Activated CD8-positive, alpha-beta memory T cell treated with anti-CD3 and anti-CD28 coated beads, Interleukin-2, amount 10 ng/mL, durations not matched to agents 7 days and 5 days (primary cell): ENCODE results near the gene PCDHGA1. TPM values are rescaled to one million over a fixed set of nuclear protein-coding genes. Genes with fewer than 3 reads are reported as not detected.
"Not testable (repeated sequence)": the region's sequence is repeated elsewhere in the genome, so short reads cannot be mapped to it uniquely, and the experiment has no call there.

Experiments
- ATAC-seq: fragments of 150-1000 bp; cut with Tn5 transposase; one replicate; pipeline ENCODE4 v1.10.0; 2021; ENCODE audit warnings: moderate library complexity
- CTCF ChIA-PET: fragments of 350-600 bp; sonication (Branson Sonifier 250); formaldehyde crosslinking; loops from one replicate; lab custom pipeline; 2021; ENCODE audit warnings: antibody characterized with exemption; lab: Charles Lee
- DNase-seq: peaks from one replicate; pipeline ENCODE4 v3.0.0-alpha.2; 2020
- H3K27ac Mint-ChIP-seq: one replicate; pipeline ENCODE4 v1.8.0; 2021; ENCODE audit warnings: mild to moderate bottlenecking, mixed read lengths
- H3K27me3 Mint-ChIP-seq: one replicate; pipeline ENCODE4 v1.8.0; 2021; ENCODE audit warnings: mixed read lengths
- H3K36me3 Mint-ChIP-seq: one replicate; pipeline ENCODE4 v1.8.0; 2021; ENCODE audit warnings: mild to moderate bottlenecking, mixed read lengths
- H3K4me1 Mint-ChIP-seq: one replicate; pipeline ENCODE4 v1.8.0; 2021; ENCODE audit warnings: mixed read lengths
- H3K4me3 Mint-ChIP-seq: one replicate; pipeline ENCODE4 v1.8.0; 2021; ENCODE audit warnings: mild to moderate bottlenecking, moderate library complexity, mixed read lengths
- H3K9me3 Mint-ChIP-seq: one replicate; pipeline ENCODE4 v1.8.0; 2022; ENCODE audit warnings: low read depth, mixed read lengths
- total RNA-seq, 2 experiments: library from RNA; stranded (reverse); gene quantifications; one replicate each; pipeline ENCODE4 v1.2.3, GENCODE V29; 2021

PCDHGA1 gene
- not detected for total RNA-seq

- ATAC-seq: peak; percentile 44
Observed at GRCh38 chr5:141330299-141331080, at the start of gene PCDHGA1. Gene PCDHGA1 (plus strand): TSS chr5:141330514.

DNA sequence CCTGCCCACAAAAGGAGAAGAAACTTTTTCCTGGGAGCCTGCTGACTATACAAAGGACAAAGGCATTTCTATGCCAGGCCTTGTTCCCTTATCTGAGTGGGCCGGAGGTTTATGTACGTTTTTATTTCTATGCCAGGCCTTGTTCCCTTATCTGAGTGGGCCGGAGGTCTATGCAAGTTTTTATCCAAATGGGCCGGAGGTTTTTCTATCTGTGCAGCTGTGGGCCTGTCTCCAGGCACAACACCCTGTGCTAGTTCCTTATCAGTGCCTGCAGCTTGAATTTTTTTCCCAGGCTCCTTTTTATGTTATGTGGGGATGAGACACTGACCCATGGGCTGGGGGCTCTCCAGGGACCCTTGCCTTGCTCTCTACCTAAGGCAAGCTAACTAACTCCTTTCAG, 31.9 kb upstream of the PCDHGA1 start:
- Mint-ChIP-seq H3K27me3 (no peaks in the 10 kb centered on the region), H3K4me3 (no peak overlapping the region), H3K9me3 (peaks cover 22% of the 10 kb centered on the region), H3K36me3 (peaks cover 8% of the 10 kb centered on the region), H3K4me1 (no peaks in the 10 kb centered on the region), H3K27ac (no peak overlapping the region)
- CTCF ChIA-PET: no interaction called here
- ATAC-seq (no peak), DNase-seq (no peak)

More at GRCh38 chr5:141330299-141331080, at the start of gene PCDHGA1:
- Mint-ChIP-seq H3K4me3 (no peak within 1 kb of the TSS), H3K27me3 (peaks cover 49% of the 10 kb centered on the region), H3K27ac (no peak within 1 kb of the TSS), H3K4me1 (peaks cover 7% of the 10 kb centered on the region), H3K9me3 (peaks cover 14% of the 10 kb centered on the region), H3K36me3 (peaks cover 2% of the 10 kb centered on the region)
- DNase-seq: no peak
- CTCF ChIA-PET: interaction anchor here (0.7 to 3.2 kb wide), 8 partner anchors 8 to 585 kb away, joined by 3 to 35 read pairs (median 4); partner anchors contain the start of genes PCDHGA2, PCDHGA3, PCDHGA4 and TAF7

DNA sequence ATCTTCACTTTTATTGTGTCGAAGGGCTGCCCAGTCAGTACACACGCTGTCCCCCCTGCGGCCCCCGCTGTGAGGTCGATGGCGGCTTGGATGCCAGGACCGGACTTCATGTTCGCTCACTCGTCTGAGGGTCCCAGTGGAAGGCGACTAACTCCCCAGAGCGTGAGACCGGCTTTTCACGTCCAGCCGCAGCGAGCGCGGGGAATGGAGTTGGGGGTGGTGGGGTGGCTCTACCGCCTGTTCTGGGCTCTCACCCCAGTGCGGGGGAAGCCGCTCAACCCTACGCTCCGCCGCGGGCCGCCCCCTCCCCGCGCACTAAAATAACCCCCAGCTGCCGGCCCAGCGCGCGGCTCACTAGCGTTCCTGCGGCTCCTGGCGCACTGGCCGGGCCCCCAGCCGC, 26.6 kb upstream of the PCDHGA1 start, which contains the start of gene SLC25A2:
Gene SLC25A2 (minus strand): TSS at position 294 of the 400 bp plus-strand sequence. CDS start 184 bp downstream, at position 110.
- ATAC-seq (no peak), DNase-seq (no peak)
- Mint-ChIP-seq H3K4me1 (no peaks in the 10 kb centered on the region), H3K27me3 (no peaks in the 10 kb centered on the region), H3K4me3 (no peak within 1 kb of the TSS), H3K36me3 (peaks cover 18% of the 10 kb centered on the region), H3K9me3 (peaks cover 20% of the 10 kb centered on the region), H3K27ac (no peak within 1 kb of the TSS)
- CTCF ChIA-PET: no interaction called here

GRCh38 chr5:141306630-141307029, 23.7 kb upstream of the PCDHGA1 start:
- no peak for ATAC-seq
- H3K27ac Mint-ChIP-seq: no peak overlapping the region
- CTCF ChIA-PET: interaction anchor here (1.6 kb wide), 1 partner anchor 13 kb away, joined by 5 read pairs; no protein-coding TSS in a partner anchor
- DNase-seq: no peak
- H3K36me3 Mint-ChIP-seq: peaks cover 23% of the 10 kb centered on the region
- H3K9me3 Mint-ChIP-seq: peaks cover 28% of the 10 kb centered on the region
- no peaks in the 10 kb centered on the region for H3K27me3 Mint-ChIP-seq
- no peaks in the 10 kb centered on the region for H3K4me1 Mint-ChIP-seq
- H3K4me3 Mint-ChIP-seq: no peak overlapping the region

- CTCF ChIA-PET: no interaction called here
- Mint-ChIP-seq H3K4me3 (no peak overlapping the region), H3K36me3 (peaks cover 57% of the 10 kb centered on the region), H3K27ac (no peak overlapping the region), H3K27me3 (no peaks in the 10 kb centered on the region), H3K4me1 (peaks cover 4% of the 10 kb centered on the region), H3K9me3 (peaks cover 45% of the 10 kb centered on the region)
- ATAC-seq (no peak), DNase-seq (no peak)
Observed at GRCh38 chr5:141313711-141314110, 16.6 kb upstream of the PCDHGA1 start.

GRCh38 chr5:141316963-141317362, 13.4 kb upstream of the PCDHGA1 start:
- H3K27me3 Mint-ChIP-seq, H3K4me3 Mint-ChIP-seq, CTCF ChIA-PET: not testable (repeated sequence)

DNA sequence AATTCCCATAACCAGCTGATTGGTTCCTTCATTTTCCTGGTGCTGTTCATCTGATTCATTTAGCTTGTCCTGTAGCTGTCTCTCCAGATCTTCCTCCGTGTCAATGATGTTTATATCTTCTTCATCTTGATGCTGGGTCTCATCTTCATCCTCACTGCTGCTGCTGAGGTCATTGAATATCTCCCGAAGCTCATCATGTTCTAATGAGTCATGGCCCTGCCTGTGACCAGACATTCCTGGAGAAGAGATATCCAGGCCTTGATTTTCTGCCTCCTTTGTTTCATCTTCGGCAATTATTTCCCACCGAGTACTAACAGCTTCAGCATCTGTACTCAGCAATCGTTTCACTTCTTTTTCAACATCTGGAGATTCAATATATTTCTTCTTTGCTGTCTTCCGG, 11.1 kb upstream of the PCDHGA1 start:
- Mint-ChIP-seq H3K27ac (no peak overlapping the region), H3K9me3 (peaks cover 47% of the 10 kb centered on the region), H3K4me3 (peak overlapping the region; percentile 13), H3K36me3 (peaks cover 69% of the 10 kb centered on the region), H3K4me1 (peaks cover 32% of the 10 kb centered on the region), H3K27me3 (no peaks in the 10 kb centered on the region)
- ATAC-seq (no peak), DNase-seq (no peak)
- CTCF ChIA-PET: interaction anchor here (1.5 to 4.9 kb wide), 6 partner anchors 11 to 245 kb away, joined by 5 to 35 read pairs (median 12); partner anchors contain the start of genes PCDHGA1 and PCDHGA3

More at GRCh38 chr5:141316963-141317362, 13.4 kb upstream of the PCDHGA1 start:
- peaks cover 52% of the 10 kb centered on the region for H3K9me3 Mint-ChIP-seq
- peaks cover 26% of the 10 kb centered on the region for H3K4me1 Mint-ChIP-seq
- not testable (repeated sequence) for ATAC-seq, DNase-seq, H3K27ac Mint-ChIP-seq
- H3K36me3 Mint-ChIP-seq: peaks cover 78% of the 10 kb centered on the region

GRCh38 chr5:141319699-141320098, 10.6 kb upstream of the PCDHGA1 start:
- Mint-ChIP-seq H3K9me3 (peaks cover 46% of the 10 kb centered on the region), H3K4me1 (peaks cover 32% of the 10 kb centered on the region), H3K27ac (peak overlapping the region; percentile 100), H3K27me3 (no peaks in the 10 kb centered on the region), H3K36me3 (peaks cover 67% of the 10 kb centered on the region), H3K4me3 (peak overlapping the region; percentile 97)
- no peak for ATAC-seq
- DNase-seq: no peak
- CTCF ChIA-PET: interaction anchor here (1.3 to 4.9 kb wide), 11 partner anchors 10 to 318 kb away, joined by 3 to 35 read pairs (median 6); partner anchors contain the start of genes HDAC3, PCDHGA1, PCDHGA11 and PCDHGA3

- CTCF ChIA-PET: interaction anchor here (0.9 to 4.9 kb wide), 15 partner anchors 9 to 609 kb away, joined by 3 to 35 read pairs (median 5); partner anchors contain the start of genes HDAC3, PCDHGA1, PCDHGA11 and PCDHGA3
- peaks cover 59% of the 10 kb centered on the region for H3K36me3 Mint-ChIP-seq
Observed at GRCh38 chr5:141320225-141321169, 9.8 kb upstream of the PCDHGA1 start, which contains the start of gene TAF7. Gene TAF7 (minus strand): TSS chr5:141320784. CDS start chr5:141320044, 740 bp downstream.

DNA sequence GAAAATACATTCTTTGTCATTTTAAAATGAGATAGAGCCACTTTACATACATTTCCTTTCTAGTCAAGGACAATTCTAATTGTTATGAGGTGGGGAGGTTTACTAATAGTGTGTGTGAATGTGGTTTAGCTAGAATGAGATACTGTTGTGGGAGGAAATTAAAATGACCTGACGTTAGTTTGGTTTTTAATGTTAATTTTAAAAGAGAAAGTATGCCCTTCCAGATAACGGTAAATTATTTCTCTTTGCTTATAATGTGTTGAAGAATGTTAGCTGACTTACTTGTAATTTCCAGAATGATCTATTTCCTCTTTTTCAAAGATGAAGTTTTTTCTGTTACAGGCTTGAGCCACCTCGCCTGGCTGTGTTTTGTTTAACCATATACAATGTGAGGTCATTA, 8.1 kb upstream of the PCDHGA1 start:
- Mint-ChIP-seq H3K4me1 (peaks cover 39% of the 10 kb centered on the region), H3K36me3 (peaks cover 48% of the 10 kb centered on the region), H3K9me3 (peaks cover 32% of the 10 kb centered on the region), H3K4me3 (no peak overlapping the region), H3K27ac (no peak overlapping the region), H3K27me3 (peaks cover under 1% of the 10 kb centered on the region)
- DNase-seq (no peak), ATAC-seq (no peak)
- CTCF ChIA-PET: interaction anchor here (1.3 to 4.9 kb wide), 2 partner anchors 190 to 242 kb away, joined by 3 to 33 read pairs; no protein-coding TSS in a partner anchor

More at GRCh38 chr5:141320225-141321169, 9.8 kb upstream of the PCDHGA1 start, which contains the start of gene TAF7:
- H3K27me3 Mint-ChIP-seq: no peaks in the 10 kb centered on the region
- peak within 1 kb of the TSS; percentile 97 for H3K4me3 Mint-ChIP-seq
- DNase-seq (peak; percentile 95), ATAC-seq (peak; percentile 95)
- H3K9me3 Mint-ChIP-seq: peaks cover 38% of the 10 kb centered on the region
- peak within 1 kb of the TSS; percentile 100 for H3K27ac Mint-ChIP-seq
- H3K4me1 Mint-ChIP-seq: peaks cover 32% of the 10 kb centered on the region

GRCh38 chr5:141326088-141326854, 4.0 kb upstream of the PCDHGA1 start:
- peak overlapping the region; percentile 77 for H3K4me3 Mint-ChIP-seq
- H3K9me3 Mint-ChIP-seq: peaks cover 9% of the 10 kb centered on the region
- H3K27ac Mint-ChIP-seq: peak overlapping the region; percentile 70
- peaks cover 22% of the 10 kb centered on the region for H3K27me3 Mint-ChIP-seq
- peak; percentile 91 for ATAC-seq
- peaks cover 14% of the 10 kb centered on the region for H3K36me3 Mint-ChIP-seq
- CTCF ChIA-PET: interaction anchor here (0.6 to 2.1 kb wide), 9 partner anchors 14 to 443 kb away, joined by 3 to 5 read pairs (median 3); partner anchors contain the start of gene DIAPH1
- H3K4me1 Mint-ChIP-seq: peaks cover 15% of the 10 kb centered on the region
- peak; percentile 79 for DNase-seq

- peaks cover 35% of the 10 kb centered on the region for H3K27me3 Mint-ChIP-seq
- no peak overlapping the region for H3K4me3 Mint-ChIP-seq
- DNase-seq: no peak
- H3K9me3 Mint-ChIP-seq: peaks cover 9% of the 10 kb centered on the region
- peaks cover 3% of the 10 kb centered on the region for H3K36me3 Mint-ChIP-seq
- H3K27ac Mint-ChIP-seq: no peak overlapping the region
- CTCF ChIA-PET: interaction anchor here (0.7 to 3.2 kb wide), 5 partner anchors 8 to 229 kb away, joined by 3 to 35 read pairs (median 3); partner anchors contain the start of genes PCDHGA10 and TAF7
- no peak for ATAC-seq
- H3K4me1 Mint-ChIP-seq: peaks cover 7% of the 10 kb centered on the region
Observed at GRCh38 chr5:141328231-141328630, 2.1 kb upstream of the PCDHGA1 start.
